DMS53 treated with DMSO at 0.1 percent for 48 hours (cell line): ENCODE results near the gene SMIM7.

Source experiments
- DNase-seq: peaks from one replicate; lab custom pipeline; 2025; ENCODE audit not compliant: unreplicated experiment; lab: John Stamatoyannopoulos, UW

The SMIM7 gene

GRCh38 chr19:16596399-16596798 is 63.5 kb downstream of the SMIM7 start:
- no peak for DNase-seq
